HCT116 (cell line): Measurements from ENCODE around the gene LELP1.

Experiments
- POLR2AphosphoS5 ChIP-seq: IDR thresholded peaks from 2 replicates; pipeline ENCODE4 v1.6.1; 2011; ENCODE audit warnings: mild to moderate bottlenecking, low read depth, low read length, moderate library complexity
- SP1 ChIP-seq: IDR thresholded peaks from 2 replicates; pipeline ENCODE4 v1.6.1; 2012; ENCODE audit warnings: low read depth
- TF ChIP-seq, protein P1 (sequence below), 3 experiments: fragments of 200-600 bp in 1 of 3; sonication (generic) in 1 of 3; IDR thresholded peaks in 2 of 3; conservative IDR thresholded peaks in 1 of 3; 2 replicates each; pipeline ENCODE4 v1.5.1; 2012 to 2017; ENCODE audit warnings: low read depth in 2 of 3, low read length in 2 of 3, antibody characterized with exemption in 1 of 3, borderline replicate concordance in 1 of 3, control low read depth in 1 of 3, mild to moderate bottlenecking in 1 of 3, mixed read lengths in 1 of 3, mixed run types in 1 of 3, moderate library complexity in 1 of 3; ENCODE audit not compliant: insufficient read depth in 1 of 3
- TF ChIP-seq, protein P2 (sequence below): IDR thresholded peaks from 2 replicates; pipeline ENCODE4 v1.6.1; 2012

DNA sequence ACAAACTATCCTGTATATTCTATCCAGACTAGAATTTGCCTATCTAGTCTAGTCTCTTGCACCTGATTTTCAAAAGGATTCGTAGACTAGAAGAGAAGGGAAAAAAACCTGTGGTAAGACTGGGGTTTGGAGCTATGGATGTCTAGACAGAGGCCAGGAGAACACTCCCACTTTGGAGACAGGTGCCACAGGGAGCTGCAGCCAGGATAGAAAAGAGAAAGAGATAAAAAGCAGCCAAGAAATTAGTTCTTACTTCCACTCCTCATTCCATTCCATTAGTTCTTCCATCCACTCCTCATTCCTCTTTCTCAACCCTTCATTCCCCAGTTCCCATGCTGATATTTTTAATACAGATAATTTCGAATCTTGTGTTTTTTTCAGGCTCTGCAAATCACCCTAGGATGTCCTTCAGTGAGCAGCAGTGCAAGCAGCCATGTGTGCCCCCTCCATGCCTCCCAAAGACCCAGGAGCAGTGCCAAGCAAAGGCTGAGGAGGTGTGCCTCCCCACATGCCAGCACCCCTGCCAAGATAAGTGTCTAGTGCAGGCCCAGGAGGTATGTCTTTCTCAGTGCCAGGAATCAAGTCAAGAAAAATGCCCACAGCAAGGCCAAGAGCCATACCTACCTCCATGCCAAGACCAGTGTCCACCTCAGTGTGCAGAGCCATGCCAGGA, 14.7 kb downstream of the LELP1 start:
- TF ChIP-seq, protein P1, sequence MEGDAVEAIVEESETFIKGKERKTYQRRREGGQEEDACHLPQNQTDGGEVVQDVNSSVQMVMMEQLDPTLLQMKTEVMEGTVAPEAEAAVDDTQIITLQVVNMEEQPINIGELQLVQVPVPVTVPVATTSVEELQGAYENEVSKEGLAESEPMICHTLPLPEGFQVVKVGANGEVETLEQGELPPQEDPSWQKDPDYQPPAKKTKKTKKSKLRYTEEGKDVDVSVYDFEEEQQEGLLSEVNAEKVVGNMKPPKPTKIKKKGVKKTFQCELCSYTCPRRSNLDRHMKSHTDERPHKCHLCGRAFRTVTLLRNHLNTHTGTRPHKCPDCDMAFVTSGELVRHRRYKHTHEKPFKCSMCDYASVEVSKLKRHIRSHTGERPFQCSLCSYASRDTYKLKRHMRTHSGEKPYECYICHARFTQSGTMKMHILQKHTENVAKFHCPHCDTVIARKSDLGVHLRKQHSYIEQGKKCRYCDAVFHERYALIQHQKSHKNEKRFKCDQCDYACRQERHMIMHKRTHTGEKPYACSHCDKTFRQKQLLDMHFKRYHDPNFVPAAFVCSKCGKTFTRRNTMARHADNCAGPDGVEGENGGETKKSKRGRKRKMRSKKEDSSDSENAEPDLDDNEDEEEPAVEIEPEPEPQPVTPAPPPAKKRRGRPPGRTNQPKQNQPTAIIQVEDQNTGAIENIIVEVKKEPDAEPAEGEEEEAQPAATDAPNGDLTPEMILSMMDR (IDR thresholded peaks at IDR 0.05 in 2 of 3, conservative IDR thresholded peaks at IDR 0.05 in 1 of 3; ENCODE audit: borderline replicate concordance in 1 of 3, insufficient read depth in 1 of 3, low read depth in 2 of 3, low read length in 2 of 3) = no peak
- TF ChIP-seq SP1 = no peak
- TF ChIP-seq POLR2AphosphoS5 = no peak
- TF ChIP-seq, protein P2, sequence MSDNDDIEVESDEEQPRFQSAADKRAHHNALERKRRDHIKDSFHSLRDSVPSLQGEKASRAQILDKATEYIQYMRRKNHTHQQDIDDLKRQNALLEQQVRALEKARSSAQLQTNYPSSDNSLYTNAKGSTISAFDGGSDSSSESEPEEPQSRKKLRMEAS = no peak
